ENCODE results near the gene CAMTA1. TPM values are rescaled to one million over a fixed set of nuclear protein-coding genes. Genes with fewer than 3 reads are reported as not detected.

CAMTA1 gene
- total and polyA plus RNA-seq, 9 of the 15 experiments (the other 6 are each of a cell fraction or from before 2014, with no cell fraction given), result 43.9 to 161 (median 65.9) TPM

GRCh38 chr1:7224644-7225043 lies 439.4 kb downstream of the CAMTA1 start:
- intact Hi-C loops (cut with micrococcal nuclease) (loop anchor here (5.0 kb wide), 1 partner anchor 423 kb away; no protein-coding TSS in a partner anchor), in situ Hi-C loops (cut with MboI) (loop anchor here (10.0 to 25.0 kb wide), 4 partner anchors 420 to 962 kb away; partner anchors contain the start of genes GPR153 and PLEKHG5)
- peak; percentile 57; the same call in 2 of the 3 replicates for ATAC-seq
- Histone ChIP-seq H3K27me3 (ENCODE audit: control insufficient read depth in 2 of 2, insufficient read depth in 2 of 2, low read length in 2 of 2) (peaks cover 8 to 60% of the 10 kb centered on the region in 2 experiments; a peak in 4 of 5 replicates), H3K9me3 (replicated peaks; ENCODE audit: control insufficient read depth, insufficient read depth, low read depth, low read length) (no peaks in the 10 kb centered on the region), H3K9ac (ENCODE audit: insufficient read depth in 1 of 2, low read depth in 2 of 2, low read length in 2 of 2) (no peak overlapping the region), H4K20me1 (replicated peaks; ENCODE audit: control insufficient read depth, insufficient read depth, low read length) (peaks cover 5% of the 10 kb centered on the region), H3K9me1 (ENCODE audit: control insufficient read depth, insufficient read depth, low read length) (no peaks in the 10 kb centered on the region), H3K4me2 (ENCODE audit: insufficient read depth, low read length) (no peak overlapping the region), H3K4me1 (replicated peaks in 1 of 2; ENCODE audit: control insufficient read depth in 2 of 2, insufficient read depth in 2 of 2, low read length in 2 of 2) (no peaks in the 10 kb centered on the region), H3K4me3 (no peak overlapping the region), H3K79me2 (ENCODE audit: control insufficient read depth, insufficient read depth, low read length) (no peaks in the 10 kb centered on the region), H2AFZ (ENCODE audit: low read depth, low read length) (no peak overlapping the region), H3K36me3 (ENCODE audit: control insufficient read depth, insufficient read depth, low read length) (no peaks in the 10 kb centered on the region), H3K27ac (ENCODE audit: extremely low read depth, low read depth, low read length) (no peak overlapping the region)
- no peak for FAIRE-seq
- no TSS peak for BruUV-seq (replicated peaks)
- ChIA-PET CTCF (ENCODE audit: low intra/inter-chr PET ratio) (interaction anchor here (0.9 kb wide), 1 partner anchor 314 kb away, joined by 4 read pairs; no protein-coding TSS in a partner anchor), POLR2A (interaction anchor here (0.5 to 0.6 kb wide), 3 partner anchors 97 to 474 kb away, joined by 3 read pairs; partner anchors contain the start of gene CAMTA1)
- DNase-seq (ENCODE audit: extremely low read depth in 1 of 4, low spot score in 3 of 4), result peak in 1 of 4 experiments; percentile 28
- under 1% methylated on average over 13 of the region's 13 CpGs for WGBS (ENCODE audit: insufficient coverage, low coverage, missing lambda C conversion rate)
- no peak for TF ChIP-seq PHF8 (IDR thresholded peaks at IDR 0.05; ENCODE audit: borderline replicate concordance, low read length)
- 0 out of 2 replicates have a peak, but pooled peaks have one; percentile 14 for TF ChIP-seq NFIC (IDR thresholded peaks at IDR 0.05)
- peak; percentile 38 for TF ChIP-seq USF2 (CRISPR knock-in tag; IDR thresholded peaks at IDR 0.05)
- no peak for TF ChIP-seq TBL1XR1 (IDR thresholded peaks at IDR 0.05; ENCODE audit: low read length in 2 of 2)
- no peak for TF ChIP-seq CBFA2T3 (IDR thresholded peaks at IDR 0.05)
- no peak for TF ChIP-seq ZNF41 (CRISPR knock-in tag; conservative IDR thresholded peaks at IDR 0.05)
- peak; percentile 29 to 39 (median 39); a peak in 4 of 6 replicates for TF ChIP-seq CTCF (IDR thresholded peaks at IDR 0.05 in 2 of 3, conservative IDR thresholded peaks at IDR 0.05 in 1 of 3; ENCODE audit: insufficient read depth in 2 of 3, low read depth in 1 of 3, low read length in 3 of 3)
- no peak for TF ChIP-seq MCM2 (IDR thresholded peaks at IDR 0.05; ENCODE audit: low read depth)
- no peak for TF ChIP-seq ZNF217 (CRISPR knock-in tag; IDR thresholded peaks at IDR 0.05)
- TF ChIP-seq ZNF318 (IDR thresholded peaks at IDR 0.05; ENCODE audit: borderline replicate concordance in 1 of 2, low read depth in 1 of 2), result no peak
- no peak for TF ChIP-seq TSC22D4 (tag; IDR thresholded peaks at IDR 0.05)
